ENCODE results near the gene HYAL1.

- TF ChIP-seq CTCF (tag by site-specific recombination; IDR thresholded peaks at IDR 0.05), result no peak
- TF ChIP-seq ZNF518A (tag by site-specific recombination; conservative IDR thresholded peaks at IDR 0.05; ENCODE audit: low read depth), result no peak
- no peak for TF ChIP-seq ZNF311 (tag by site-specific recombination; IDR thresholded peaks at IDR 0.05; ENCODE audit: borderline replicate concordance)
- TF ChIP-seq ZNF664 (tag by site-specific recombination; IDR thresholded peaks at IDR 0.05), result no peak
- TF ChIP-seq ZNF658 (tag by site-specific recombination; IDR thresholded peaks at IDR 0.05), result no peak
- no peak for TF ChIP-seq ZNF138 (tag by site-specific recombination; IDR thresholded peaks at IDR 0.05; ENCODE audit: borderline replicate concordance)
- TF ChIP-seq ZNF18 (tag by site-specific recombination; IDR thresholded peaks at IDR 0.05), result no peak
These were observed 13.9 kb upstream of the HYAL1 start for GRCh38 chr3:50317300-50317699.
